NK-92 (cell line): Measurements from ENCODE around the gene SLC34A1.
"Not testable (repeated sequence)": the region's sequence is repeated elsewhere in the genome, so short reads cannot be mapped to it uniquely, and the experiment has no call there.

Source experiments
- DNase-seq: peaks from one replicate; lab custom pipeline; 2025; ENCODE audit not compliant: unreplicated experiment; lab: John Stamatoyannopoulos, UW

SLC34A1 gene

GRCh38 chr5:177405312-177405711, 21.1 kb downstream of the SLC34A1 start:
- no peak for DNase-seq

DNA sequence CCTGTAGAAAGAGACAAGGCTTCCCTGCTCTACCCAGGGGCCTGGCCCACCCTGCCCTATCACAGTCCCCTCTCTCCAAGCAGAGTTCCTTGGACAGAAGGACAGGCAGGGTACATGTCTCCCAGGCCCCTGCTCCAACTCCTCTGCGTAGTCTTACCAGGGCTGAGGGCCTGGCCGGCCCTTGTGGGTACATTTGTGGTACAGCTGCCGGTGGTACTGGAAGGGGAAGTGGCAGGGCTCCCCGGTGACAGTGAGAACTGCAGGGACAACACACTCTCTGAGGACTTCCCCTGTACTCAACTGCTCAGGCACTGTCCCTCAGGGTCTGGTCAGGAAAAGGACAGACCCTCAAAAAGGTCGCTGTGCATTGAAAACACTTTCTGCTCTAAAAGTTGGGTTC, 21.6 kb downstream of the SLC34A1 start:
- DNase-seq: no peak

DNA sequence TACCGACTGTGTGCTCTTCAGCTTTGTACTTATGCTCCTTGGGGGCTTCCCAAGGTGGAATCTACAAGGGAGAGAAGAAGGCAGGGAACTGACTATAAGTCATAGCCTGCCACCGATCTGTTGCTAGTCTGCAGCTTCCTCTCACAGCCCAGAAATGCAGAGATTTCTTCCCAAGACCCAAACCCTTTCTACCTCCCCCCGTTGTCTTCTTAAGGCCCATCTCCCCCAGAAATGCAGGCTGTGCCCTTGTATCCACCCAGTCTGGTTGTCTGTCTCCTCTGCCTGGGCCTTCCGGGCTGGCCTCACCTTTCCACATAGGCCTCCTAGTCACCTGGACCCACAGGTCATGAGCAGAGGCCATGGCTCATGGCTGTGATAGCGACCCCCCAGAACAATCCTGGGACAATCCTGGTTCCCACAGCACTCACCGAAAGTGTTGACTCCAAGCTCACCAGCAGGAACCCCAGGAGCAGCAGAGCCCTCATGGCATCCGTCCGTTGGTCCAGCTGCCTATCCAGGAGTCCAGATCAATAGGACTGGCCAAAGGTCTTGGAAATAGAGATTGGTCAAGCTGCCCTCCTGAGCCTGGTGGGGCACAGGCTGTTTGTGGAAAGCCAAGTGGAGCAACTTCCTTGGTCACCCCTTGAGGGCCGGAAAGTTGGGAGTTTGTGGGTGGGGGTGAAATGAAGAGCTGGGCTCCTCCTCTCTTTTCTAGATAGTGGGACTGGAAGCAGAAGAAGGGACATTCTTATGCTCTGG, 25.0 kb downstream of the SLC34A1 start, which contains the start of gene F12:
TSS of gene F12 (minus strand) at position 522 of the 759 bp plus-strand sequence. CDS start at position 485, 37 bp downstream.
- no peak for DNase-seq

GRCh38 chr5:177410575-177410974, 26.3 kb downstream of the SLC34A1 start:
- DNase-seq: no peak

GRCh38 chr5:177412603-177413233, 28.5 kb downstream of the SLC34A1 start:
- no peak for DNase-seq

- DNase-seq: no peak
Observed at GRCh38 chr5:177414481-177414880, 30.2 kb downstream of the SLC34A1 start.

DNA sequence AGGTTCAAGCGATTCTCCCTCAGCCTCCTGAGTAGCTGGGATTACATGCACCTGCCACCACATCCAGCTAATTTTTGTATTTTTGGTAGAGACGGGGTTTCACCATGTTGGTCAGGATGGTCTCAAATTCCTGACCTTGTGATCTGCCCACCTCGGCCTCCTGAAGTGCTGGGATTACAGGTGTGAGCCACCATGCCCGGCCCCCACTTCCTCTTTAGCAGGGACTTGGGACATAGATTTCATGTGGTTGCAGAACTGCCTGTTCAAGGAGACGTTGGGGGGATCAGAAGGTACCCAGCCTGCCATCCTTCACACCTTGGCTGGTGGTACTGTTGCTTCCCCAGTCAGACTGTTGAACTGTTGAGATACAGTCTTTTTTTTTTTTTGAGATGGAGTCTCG, 32.8 kb downstream of the SLC34A1 start:
- DNase-seq: not testable (repeated sequence)

- no peak for DNase-seq
Observed at GRCh38 chr5:177419046-177419445, 34.8 kb downstream of the SLC34A1 start.

DNA sequence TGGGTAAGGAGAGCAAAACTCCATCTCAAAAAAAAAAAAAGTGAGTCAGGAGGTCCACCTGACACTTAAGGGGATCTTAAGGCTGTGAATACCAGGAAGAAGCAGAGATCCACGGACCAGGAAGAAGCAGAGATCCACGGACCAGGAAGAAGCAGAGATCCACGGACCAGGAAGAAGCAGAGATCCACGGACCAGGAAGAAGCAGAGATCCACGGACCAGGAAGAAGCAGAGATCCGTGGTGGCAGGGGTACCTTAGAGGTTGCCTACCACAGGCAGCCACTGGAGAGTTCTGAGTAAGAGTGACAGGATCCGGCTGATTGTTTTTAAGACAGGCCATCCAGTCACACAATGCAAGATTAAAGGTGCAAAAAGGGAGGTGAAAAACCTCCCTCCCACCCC, 36.2 kb downstream of the SLC34A1 start:
- not testable (repeated sequence) for DNase-seq

DNA sequence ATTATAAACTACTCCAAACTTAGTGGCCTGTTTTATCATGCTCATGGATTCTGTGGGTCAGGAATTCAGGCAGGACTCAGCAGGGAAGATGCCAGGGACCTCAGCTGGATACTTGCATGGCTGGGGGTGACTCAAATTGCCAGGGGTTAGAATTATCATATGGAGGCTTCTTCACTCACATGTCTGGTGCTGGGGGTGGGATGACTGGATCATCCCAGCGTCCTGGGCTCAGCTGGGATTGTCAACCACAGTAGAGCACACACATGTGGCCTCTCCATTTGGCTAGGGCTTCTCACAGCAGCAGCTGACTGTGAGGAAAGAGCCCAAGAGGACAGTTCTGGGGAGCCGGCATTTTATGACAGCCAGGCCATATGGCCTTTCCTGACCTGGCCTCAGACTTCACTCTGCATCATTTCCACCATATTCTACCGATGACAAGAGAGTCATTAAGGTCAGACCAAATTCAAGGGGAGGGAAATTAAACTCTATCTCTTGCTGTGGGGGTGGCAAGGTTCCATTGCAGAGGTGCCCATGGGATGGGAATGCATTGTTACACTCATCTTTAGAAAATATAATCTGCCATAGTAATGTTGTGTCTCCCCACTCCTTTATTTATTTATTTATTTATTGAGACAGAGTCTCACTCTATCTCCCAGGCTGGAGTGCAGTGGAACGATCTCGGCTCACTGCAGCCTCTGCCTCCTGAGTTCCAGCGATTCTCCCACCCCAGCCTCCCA, 37.0 kb downstream of the SLC34A1 start:
- DNase-seq: no peak

DNA sequence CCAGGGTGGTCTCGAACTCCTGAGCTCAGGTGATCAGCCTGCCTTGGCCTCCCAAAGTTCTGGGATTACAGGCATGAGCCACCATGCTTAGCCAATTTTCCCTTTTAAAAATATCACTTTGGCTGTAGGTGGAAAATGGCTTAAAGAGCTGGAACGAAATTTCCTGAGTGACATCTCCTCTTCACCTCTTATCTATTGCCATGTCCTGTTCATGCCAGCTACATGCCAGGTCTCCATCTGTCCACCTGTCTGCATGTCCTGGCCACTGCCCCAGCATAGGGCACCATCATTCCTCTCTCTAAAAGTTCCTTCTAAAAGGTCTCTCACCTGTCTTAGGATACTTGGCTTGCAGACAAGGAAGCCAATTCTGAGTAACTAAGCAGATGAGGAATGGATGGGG, 39.4 kb downstream of the SLC34A1 start:
- no peak for DNase-seq

DNA sequence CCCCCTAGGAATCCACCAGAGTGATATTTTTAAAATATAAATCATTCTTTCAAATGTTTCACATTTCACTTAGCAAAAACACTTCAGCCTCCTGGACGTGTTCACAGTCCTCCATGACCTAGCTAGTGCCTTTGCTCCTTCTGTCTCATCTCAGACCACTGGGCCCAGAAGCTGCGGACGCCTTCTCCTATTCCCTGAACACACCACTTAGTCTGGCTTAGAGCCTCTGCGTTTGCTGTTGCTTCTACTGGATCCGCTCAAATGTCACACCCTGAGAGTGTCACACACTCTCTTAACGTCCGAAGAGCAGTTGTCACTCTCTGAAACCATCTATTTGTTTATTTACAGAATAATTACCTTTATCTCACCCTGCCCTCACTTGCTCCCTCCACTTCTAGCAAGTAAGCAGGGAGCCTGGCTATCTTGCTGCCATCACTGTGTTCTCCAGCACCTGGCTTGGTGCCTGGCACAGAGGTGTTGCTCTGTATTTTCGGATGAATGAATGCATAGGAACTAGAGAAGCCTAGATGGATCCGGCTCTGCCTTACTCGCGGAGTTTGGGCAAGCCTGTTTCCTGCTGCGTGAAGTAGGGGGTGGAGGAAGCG, 41.1 kb downstream of the SLC34A1 start:
- no peak for DNase-seq

GRCh38 chr5:177425801-177426565, 41.7 kb downstream of the SLC34A1 start:
- DNase-seq: peak; percentile 97

DNA sequence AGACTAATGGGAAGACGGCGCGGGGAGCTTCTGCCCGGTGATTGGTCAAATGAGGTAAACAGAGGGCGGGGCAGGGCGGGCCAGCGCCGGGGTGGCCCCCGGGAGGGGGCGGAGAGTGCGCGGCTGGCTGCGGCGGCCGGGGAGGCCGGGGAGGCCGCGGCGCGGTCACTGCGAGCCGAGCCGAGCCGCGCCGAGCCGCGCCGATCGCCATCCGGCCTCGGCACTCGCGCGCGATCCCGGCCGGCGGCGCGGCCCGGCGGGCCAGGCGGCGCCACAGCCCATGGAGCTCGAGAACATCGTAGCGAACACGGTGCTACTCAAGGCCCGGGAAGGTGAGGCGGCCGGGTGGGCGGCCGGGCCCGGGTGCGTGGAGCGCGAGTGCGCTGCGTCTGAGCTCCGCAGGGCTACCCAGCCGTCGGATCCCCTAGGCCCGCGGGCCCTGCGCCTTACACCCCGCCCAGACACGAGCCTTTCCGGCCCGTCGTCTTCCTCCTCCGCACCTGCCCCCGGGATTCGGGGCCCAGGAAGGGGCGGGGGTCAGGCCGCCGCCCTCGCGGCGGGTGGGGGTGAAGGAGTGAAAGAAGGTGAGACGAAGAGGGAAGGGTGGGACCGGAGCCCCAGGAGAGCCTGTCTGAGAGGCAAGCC, 42.5 kb downstream of the SLC34A1 start, which contains the start of gene GRK6:
TSS of gene GRK6 (plus strand) at position 111 of the 645 bp plus-strand sequence. CDS start at position 281, 170 bp downstream.
- DNase-seq: no peak

DNA sequence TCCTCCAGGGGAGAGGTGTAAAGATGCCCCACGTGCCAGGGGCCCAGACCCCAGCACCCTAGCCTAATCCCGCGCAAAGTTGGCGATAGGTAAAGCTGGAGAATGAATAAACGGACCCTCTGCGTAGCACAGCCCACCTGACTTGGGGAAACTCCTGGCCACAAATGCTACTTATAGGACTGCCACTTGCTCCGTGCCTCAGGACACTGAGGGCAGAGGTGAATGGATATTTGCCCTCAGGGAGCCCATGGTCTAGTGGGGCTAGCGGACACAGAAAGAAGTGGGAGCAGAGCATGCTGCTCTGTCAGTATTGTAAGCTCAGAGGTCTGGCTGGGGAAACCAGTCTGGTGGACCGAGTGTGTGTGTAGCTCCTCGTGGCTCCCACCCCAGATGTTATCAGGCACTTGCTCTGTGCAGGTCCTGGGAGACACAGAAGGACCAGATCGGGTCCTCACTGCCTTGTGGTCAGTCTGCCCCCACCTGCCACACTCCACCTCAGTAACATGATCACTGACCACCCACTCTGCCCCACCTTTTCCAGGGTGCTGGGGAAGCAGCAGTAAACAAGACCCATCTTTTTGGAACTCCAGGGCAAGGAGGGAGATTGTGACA, 43.1 kb downstream of the SLC34A1 start:
- no peak for DNase-seq

- DNase-seq: no peak
Observed at GRCh38 chr5:177427919-177428573, 43.8 kb downstream of the SLC34A1 start.

- no peak for DNase-seq
Observed at GRCh38 chr5:177428574-177429217, 44.5 kb downstream of the SLC34A1 start.

DNA sequence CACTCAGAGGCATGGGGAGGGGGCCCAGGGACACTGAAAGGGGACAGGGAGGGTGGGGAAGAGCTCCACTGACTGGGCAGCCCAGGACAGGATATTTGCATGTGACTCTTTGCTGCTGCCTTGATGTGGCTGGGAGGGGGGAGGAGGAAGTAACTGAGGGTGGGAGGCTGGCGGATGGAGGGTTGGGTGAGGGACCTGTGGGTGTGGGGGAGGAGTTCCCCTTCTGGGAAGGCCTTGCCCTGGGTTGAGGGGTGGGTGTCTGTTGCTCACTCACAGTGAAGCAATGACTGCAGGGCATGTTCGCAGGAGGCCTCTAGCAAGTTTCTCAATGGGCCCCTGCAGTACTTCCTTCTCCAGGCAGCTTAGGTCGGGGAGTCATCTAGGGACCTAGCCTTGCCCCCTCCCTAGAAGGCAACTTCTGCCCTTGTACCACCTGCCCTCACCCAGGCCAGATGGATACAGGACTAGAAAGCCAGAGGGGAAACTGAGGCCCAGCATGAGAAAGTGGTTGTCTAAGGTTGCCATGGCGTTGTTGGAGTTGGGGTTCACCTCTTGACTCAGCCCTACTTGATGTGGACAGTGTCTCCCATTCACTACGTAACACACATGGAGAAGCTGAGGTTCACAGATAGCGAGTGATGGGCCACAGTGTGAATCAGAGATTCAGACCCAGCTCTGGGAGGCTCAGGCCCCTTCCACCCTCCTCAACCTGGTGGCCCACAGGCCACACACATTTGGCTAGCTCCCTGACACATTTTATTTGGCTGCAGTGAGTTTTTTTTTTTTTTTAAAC, 45.2 kb downstream of the SLC34A1 start:
- no peak for DNase-seq
